ENCODE measurements around the gene TNRC18. TPM values are rescaled to one million over a fixed set of nuclear protein-coding genes. Genes with fewer than 3 reads are reported as not detected.
"Not testable (repeated sequence)": the region's sequence is repeated elsewhere in the genome, so short reads cannot be mapped to it uniquely, and the experiment has no call there.

Gene TNRC18
- total RNA-seq, 1 donor from 2014 or later: 57.2 TPM

- TF ChIP-seq CTCF (IDR thresholded peaks at IDR 0.05): no peak
- intact Hi-C loops (cut with micrococcal nuclease): no loop called here
- DNase-seq (no peak), ATAC-seq (ENCODE audit: low read depth) (no peak)
- H3K36me3 Mint-ChIP-seq (ENCODE audit: low read depth): peaks cover 60% of the 10 kb centered on the region
- no peak overlapping the region for H3K4me3 Mint-ChIP-seq
- no peak overlapping the region for H3K27ac Mint-ChIP-seq
- ChIA-PET CTCF (no interaction called here), POLR2A (interaction anchor here (1.1 kb wide), 1 partner anchor 97 kb away, joined by 4 read pairs; no protein-coding TSS in a partner anchor)
- H3K4me1 Mint-ChIP-seq: peaks cover 21% of the 10 kb centered on the region
- H3K27me3 Mint-ChIP-seq: no peaks in the 10 kb centered on the region
- peaks cover 15% of the 10 kb centered on the region for H3K9me3 Mint-ChIP-seq
Measured at GRCh38 chr7:5334671-5335070, 89.0 kb downstream of the TNRC18 start.

- no peak overlapping the region for H3K4me3 Mint-ChIP-seq
- ChIA-PET POLR2A (no interaction called here), CTCF (no interaction called here)
- ATAC-seq (ENCODE audit: low read depth) (no peak), DNase-seq (no peak)
- no peaks in the 10 kb centered on the region for H3K27me3 Mint-ChIP-seq
- no peak overlapping the region for H3K27ac Mint-ChIP-seq
- H3K9me3 Mint-ChIP-seq: peaks cover 15% of the 10 kb centered on the region
- peaks cover 56% of the 10 kb centered on the region for H3K36me3 Mint-ChIP-seq (ENCODE audit: low read depth)
- intact Hi-C loops (cut with micrococcal nuclease): no loop called here
- no peak for TF ChIP-seq CTCF (IDR thresholded peaks at IDR 0.05)
- H3K4me1 Mint-ChIP-seq: peaks cover 21% of the 10 kb centered on the region
Measured at GRCh38 chr7:5333121-5334045, 90.3 kb downstream of the TNRC18 start.

- TF ChIP-seq CTCF (IDR thresholded peaks at IDR 0.05): no peak
- Mint-ChIP-seq H3K36me3 (ENCODE audit: low read depth) (peaks cover 54% of the 10 kb centered on the region), H3K9me3 (peaks cover 15% of the 10 kb centered on the region), H3K4me1 (peaks cover 21% of the 10 kb centered on the region), H3K4me3 (no peak overlapping the region), H3K27me3 (no peaks in the 10 kb centered on the region), H3K27ac (no peak overlapping the region)
- ChIA-PET CTCF (no interaction called here), POLR2A (no interaction called here)
- DNase-seq (no peak), ATAC-seq (ENCODE audit: low read depth) (no peak)
- intact Hi-C loops (cut with micrococcal nuclease): no loop called here
Measured at GRCh38 chr7:5332579-5332978, 91.1 kb downstream of the TNRC18 start.

GRCh38 chr7:5330288-5330687 lies 93.3 kb downstream of the TNRC18 start:
- ATAC-seq (ENCODE audit: low read depth) (no peak), DNase-seq (no peak)
- Mint-ChIP-seq H3K4me1 (peaks cover 21% of the 10 kb centered on the region), H3K36me3 (ENCODE audit: low read depth) (peaks cover 47% of the 10 kb centered on the region), H3K9me3 (no peaks in the 10 kb centered on the region), H3K4me3 (no peak overlapping the region), H3K27me3 (no peaks in the 10 kb centered on the region), H3K27ac (no peak overlapping the region)
- intact Hi-C loops (cut with micrococcal nuclease): no loop called here
- CTCF ChIA-PET: no interaction called here
- TF ChIP-seq CTCF (IDR thresholded peaks at IDR 0.05): no peak
- POLR2A ChIA-PET: interaction anchor here (0.9 kb wide), 1 partner anchor 140 kb away, joined by 3 read pairs; no protein-coding TSS in a partner anchor

GRCh38 chr7:5324961-5325360 lies 98.7 kb downstream of the TNRC18 start:
- ATAC-seq (ENCODE audit: low read depth): no peak
- intact Hi-C loops (cut with micrococcal nuclease): no loop called here
- H3K36me3 Mint-ChIP-seq (ENCODE audit: low read depth): peaks cover 62% of the 10 kb centered on the region

GRCh38 chr7:5323800-5324781 lies 99.5 kb downstream of the TNRC18 start:
- ATAC-seq (ENCODE audit: low read depth); H3K9me3 Mint-ChIP-seq; H3K4me3 Mint-ChIP-seq; DNase-seq; H3K27me3 Mint-ChIP-seq; POLR2A ChIA-PET; H3K4me1 Mint-ChIP-seq; H3K27ac Mint-ChIP-seq; CTCF ChIA-PET; intact Hi-C loops (cut with micrococcal nuclease): not testable (repeated sequence)
- peaks cover 67% of the 10 kb centered on the region for H3K36me3 Mint-ChIP-seq (ENCODE audit: low read depth)

More at GRCh38 chr7:5324961-5325360, 98.7 kb downstream of the TNRC18 start:
- POLR2A ChIA-PET: no interaction called here
- TF ChIP-seq CTCF (IDR thresholded peaks at IDR 0.05): no peak
- H3K4me3 Mint-ChIP-seq: no peak overlapping the region
- H3K9me3 Mint-ChIP-seq: peaks cover 1% of the 10 kb centered on the region
- DNase-seq: no peak
- no peaks in the 10 kb centered on the region for H3K27me3 Mint-ChIP-seq
- no peak overlapping the region for H3K27ac Mint-ChIP-seq
- no peaks in the 10 kb centered on the region for H3K4me1 Mint-ChIP-seq
- CTCF ChIA-PET: no interaction called here

Measured in activated B cell treated with CpG ODN at 0.5 μM for 24 hours (primary cell).